ENCODE measurements around the gene TMEM91.
A peak's percentile ranks its signal among the peaks of the same experiment; 100 is the strongest.
"Not testable (repeated sequence)": the region's sequence is repeated elsewhere in the genome, so short reads cannot be mapped to it uniquely, and the experiment has no call there.

The TMEM91 gene

DNA sequence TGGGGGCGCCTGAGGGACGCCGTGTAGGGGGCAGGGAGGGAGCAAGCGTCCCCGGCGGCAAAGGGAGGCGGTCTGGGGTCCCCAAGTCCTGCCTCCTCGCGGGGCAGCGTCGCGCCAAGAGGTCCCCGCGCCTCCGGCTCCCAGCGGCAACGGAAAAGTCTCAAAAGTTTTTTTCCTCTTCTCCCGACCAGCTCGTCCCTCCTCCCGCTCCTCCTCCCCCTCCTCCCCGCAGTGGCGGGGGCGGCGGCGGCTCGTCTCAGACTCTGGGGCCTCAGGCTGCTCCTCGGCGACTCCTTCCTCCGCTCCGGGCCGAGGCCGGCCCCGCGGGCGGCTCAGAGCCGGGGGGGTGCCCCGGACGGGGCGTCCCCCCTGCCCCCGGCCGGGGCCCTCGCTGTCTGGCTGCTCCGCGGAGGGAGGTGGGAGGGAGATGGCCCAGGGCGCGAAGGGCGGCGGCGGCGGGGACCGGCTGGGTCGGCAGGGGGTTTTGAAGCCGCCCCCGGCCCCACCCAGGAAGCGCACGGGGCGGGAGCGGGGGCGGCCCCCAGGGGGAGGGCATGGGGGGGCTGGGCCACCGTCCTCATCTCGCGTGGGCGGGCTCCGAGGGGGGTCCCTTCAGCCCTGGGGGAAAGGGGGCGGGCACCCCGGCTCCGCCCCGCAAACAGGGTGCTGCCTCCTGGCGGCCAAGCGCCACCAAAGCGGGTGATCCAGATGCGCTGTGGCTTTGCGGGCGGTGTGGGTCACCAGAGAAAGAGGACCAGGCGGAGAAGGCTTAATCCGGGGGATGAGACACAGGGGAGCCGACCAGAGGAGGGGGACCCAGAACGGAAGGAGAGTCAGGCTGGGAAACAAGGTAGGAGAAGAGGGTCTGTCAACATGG is 22.6 kb upstream of the TMEM91 start, which contains the start of gene TGFB1:
Gene TGFB1, minus strand, starts transcription at position 457 of the 877 bp plus-strand sequence. CDS start 878 bp downstream, outside the sequence.
- peak in 1 of 2 experiments; percentile 22 for DNase-seq

DNA sequence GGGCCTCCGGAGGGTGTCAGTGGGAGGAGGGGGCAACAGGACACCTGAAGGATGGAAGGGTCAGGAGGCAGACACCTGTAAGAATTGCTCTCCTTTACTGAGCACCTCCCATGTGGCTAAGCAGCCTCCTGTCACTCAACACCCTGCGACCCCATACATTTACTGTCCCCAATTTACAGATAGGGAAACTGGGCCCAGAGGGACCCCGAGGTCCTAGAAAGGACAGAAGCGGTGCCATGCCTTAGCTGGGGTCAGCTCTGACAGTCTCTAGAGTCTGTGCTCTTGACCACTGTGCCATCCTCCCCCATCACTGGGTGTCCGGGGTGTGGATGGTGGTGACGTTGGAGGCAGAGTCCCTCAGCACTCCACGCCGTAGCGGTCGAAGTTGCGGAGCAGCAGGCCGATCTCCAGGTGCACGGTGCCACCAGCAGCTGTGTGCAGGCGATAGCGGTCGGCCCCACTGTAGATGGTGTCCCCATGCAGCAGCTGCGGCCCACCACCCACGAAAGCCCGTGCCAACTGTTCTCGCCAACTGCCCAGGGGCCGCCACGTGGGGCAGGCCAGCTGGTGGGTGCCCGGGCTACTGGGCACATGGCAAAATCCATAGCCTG is 21.9 kb upstream of the TMEM91 start:
- DNase-seq = no peak

DNA sequence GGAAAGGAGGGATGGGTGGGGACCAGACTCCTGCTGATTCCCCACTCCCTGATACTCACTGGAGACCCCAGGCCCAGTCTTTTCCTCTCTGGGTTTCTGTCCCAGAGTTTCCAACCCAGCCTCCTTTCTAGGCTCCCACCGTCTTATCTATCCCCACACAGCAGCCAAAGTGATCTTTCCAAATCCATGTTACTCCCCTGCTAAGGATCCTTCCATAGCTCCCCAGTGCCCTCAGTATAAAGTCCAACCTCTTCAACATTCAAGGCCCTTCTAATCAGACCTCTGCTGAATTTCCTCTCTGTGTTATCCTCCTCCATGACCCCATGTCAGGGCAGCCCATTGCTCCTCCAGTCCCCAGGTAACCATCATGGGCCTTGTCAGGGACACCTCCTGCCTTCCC is 21.3 kb upstream of the TMEM91 start:
- no peak for DNase-seq

DNA sequence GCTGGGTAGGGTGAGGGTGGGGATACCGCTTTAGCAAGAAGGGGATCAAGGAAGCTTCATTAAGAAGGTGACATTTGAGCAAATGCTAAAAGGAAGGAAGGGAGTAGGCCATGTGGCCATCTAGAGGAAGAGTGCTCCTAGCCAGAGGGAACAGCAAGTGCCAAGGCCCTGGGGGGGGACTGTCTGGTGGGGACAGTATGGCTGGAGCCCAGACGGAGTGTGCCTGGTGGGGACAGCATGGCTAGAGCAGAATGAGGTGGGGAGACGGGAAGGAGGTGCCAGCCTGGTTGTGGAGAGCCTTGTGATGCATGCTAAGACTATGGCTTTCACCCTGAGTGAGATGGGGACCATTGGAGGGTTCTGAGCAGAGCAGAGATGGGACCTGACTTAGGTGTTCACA is 20.5 kb upstream of the TMEM91 start:
- no peak for DNase-seq

DNA sequence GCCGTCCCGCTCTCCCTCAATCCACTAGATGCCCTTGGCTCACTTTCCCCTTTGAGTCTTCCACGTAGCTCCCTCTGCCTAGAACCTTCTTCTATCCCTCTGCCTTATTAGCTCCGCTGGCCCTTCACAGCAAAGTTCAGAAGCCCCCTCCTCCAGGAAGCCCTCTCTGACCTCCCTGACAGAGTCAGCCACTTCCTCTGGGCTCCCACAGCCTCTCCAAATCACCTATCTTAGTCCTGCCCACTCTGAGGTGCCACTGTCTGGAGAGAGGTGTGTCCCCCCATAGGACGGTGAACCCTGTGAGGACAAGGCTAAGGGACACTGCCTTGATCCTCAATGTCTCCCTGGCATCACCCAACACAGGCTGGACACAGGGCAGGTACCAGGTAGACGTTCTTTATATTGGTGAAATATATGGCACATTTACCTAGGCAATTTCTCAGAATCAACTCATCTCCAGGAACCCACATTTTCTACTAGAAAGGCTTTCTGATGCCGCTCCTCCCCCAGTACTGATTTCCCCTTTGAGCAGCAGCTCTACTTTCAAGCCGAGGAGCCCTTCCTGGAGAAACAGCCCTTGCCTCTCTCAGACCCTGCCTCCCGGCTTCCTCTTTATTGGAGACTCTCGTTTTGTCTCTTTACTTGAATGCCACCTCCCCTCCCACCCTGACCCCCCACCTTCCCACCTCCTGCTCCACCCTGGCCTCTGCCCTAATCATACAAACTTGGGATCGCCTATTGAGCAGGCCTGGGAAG is 19.2 kb upstream of the TMEM91 start:
- DNase-seq = no peak

DNA sequence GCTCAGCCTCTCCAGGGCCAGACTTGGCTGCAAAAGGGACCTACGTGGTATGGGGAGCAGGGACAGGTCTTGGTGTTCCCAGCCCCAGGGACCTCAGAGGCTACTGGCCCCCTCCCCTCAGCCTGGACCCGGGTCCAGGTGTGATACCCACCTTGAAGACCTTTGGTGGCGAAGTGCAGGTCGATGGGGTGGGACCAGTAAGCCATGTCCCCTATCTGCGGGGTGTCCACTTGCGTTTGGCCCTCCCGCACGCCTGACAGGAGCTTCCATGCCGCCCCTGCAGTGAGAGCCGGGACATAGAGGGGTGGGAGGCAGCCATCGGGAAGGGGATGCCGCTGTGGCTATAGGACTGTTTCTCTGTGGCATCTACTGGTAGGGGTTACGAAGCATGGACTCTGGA is 18.6 kb upstream of the TMEM91 start:
- DNase-seq = no peak

DNA sequence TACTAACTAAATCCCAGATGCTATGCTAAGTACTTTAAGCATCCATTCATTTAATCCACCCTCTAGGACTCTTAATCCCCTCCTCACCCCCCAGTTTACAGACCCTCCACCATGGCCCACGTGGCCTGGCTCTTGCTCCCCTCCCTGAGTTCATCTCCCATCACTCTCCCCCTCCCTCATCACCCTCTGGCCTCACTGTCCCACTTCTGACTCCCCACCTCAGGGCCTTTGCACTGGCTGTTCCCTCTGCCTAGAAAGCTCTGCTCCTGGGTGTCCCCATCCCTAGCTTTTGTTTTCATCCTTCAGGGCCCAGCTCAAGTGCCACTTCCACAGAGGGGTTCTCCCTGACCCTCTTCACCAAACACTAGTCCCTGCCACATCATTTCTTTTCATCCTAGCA is 16.6 kb upstream of the TMEM91 start:
- no peak for DNase-seq

DNA sequence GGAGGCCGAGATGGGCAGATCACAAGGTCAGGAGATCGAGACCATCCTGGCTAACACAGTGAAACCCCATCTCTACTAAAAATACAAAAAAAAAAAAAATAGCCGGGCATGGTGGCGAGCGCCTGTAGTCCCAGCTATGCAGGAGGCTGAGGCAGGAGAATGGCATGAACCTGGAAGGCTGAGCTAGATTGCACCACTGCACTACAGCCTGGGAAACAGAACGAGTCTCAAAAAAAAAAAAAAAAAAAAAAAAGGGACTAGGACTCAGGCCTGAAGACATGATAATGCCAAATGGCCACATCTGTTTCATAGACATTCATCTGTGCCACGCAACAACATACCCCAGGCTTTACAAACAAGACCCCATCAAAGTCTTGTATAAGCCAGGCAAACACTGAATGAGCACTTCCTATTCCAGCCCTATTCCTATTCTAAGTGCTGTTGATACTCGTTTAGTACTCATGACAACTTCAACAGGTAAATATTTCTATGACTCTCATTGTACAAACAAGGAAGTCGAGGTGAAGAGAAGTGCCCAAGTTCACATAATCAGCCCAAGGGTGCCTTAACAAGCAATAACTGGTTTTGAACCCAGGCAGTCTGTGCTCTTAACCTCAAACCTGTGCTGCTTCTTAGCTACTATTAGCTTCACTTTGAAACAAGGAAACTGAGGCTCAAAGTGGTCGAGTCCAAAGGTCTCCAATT is 14.0 kb upstream of the TMEM91 start:
- DNase-seq = no peak

DNA sequence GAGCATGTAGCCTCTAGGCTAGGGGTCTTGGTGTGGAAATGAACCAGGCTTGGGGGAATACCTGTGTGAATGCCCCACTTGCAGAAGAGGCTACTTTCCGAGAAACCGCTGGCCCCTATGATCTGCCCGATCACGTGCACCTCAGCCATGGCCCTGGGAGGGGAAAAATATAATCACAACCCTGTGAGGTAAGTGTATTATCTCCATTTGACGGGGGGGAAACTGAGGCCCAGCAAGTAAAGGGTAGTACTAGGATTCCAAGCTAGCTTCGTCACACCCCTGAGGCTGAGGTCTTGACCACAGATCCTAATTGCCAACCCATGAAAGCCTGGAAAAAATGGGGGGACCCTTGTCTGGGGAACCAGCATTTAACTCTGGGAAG is 13.0 kb upstream of the TMEM91 start:
- DNase-seq = no peak

DNA sequence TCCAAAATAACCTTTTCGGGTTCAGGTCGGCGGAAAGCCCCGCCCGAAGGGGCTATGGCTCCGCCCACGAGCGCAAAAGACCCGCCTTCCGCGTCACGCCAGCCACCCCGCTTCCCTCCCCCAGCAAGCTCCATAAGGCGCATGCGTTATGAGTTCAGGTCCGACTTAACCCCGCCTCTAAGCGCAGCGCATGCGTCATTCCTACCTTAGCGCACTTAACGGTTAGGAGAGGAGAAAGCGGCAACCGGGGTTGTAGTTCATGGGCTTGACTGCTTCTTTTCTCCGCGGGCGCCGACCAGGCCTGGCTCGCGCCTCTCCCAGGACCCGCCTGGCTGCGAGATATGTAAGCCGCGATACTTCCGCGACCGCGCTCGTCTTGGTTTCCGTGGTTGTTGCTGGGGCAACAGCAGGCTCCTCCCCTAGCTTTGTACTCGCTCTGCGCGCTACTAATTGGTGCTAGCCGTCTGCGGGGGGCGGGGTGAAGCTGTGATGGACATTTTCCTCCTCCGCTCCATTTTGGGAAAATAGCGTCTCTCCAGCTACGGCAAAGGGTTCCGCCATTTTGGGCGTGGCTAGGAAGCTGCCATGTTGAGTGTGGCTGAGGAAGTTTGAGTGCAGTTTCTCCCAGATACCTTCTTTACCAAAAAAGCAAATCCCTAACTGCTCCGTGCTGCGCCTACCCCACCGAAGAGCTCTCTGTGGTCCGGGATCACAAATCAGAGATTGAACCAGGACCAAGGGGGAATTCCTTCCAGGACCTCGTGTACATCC is 12.4 kb upstream of the TMEM91 start, which contains the start of gene B9D2:
Gene B9D2, minus strand, starts transcription at position 397 of the 771 bp plus-strand sequence. CDS start 630 bp downstream, outside the sequence.
- peak; percentile 98 to 99 for DNase-seq

DNA sequence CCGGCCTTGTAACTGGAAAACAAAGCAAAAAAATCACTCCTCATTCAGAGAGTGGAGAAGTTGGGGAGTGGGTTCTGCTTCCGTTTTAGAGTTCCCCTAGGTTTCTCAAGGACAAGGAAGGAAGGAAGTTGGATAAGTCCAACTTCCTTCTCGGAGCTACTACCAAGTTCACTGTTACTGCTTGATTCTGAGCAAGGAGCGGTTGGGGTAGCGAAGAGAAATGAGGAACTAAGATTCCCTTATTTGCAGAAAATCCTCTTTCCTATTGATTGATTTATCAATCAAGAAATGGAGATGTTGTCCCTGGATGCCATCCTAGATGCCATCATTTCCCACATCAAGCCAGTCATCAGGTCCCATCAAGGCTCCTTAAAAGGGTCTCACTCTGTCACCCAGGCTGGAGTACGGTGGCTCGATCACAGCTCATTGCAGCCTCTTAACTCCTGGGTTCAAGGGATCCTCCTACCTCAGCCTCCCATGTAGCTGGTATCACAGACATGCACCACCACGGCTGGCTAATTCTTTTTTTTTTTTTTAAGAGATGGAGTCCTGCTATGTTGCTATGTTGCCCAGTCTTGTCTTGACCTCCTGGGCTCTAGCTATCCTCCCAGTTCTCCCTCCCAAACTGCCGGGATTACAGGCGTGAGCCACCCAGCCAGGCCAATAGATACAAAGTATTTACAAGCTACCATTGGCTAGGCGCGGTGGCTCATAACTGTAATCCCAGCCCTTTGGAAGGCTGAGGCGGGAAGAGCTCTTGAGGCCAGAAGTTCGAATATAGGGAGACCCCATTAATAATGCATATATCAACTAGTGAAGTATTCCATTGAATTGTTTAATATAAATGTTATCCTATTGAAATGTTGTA is 11.6 kb upstream of the TMEM91 start:
- DNase-seq = no peak

DNA sequence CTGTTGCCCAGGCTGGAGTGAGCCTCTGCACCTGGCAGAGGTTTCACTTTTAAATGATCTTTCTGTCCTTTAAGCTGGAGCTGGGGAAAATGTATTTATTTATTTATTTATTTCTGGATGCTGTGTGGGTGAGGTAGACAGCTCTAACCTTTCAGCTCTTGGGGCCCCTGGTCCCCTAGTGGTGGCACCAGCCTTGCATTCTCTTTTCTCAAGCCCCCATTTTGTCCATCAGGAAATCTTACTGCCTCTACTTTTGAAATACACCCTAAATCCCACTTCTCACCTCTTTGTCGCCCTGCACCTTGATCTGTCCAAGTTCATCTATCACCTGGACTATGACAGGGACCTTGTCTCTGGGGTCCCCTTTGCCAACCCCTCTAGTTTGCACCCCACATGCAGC is 10.2 kb upstream of the TMEM91 start:
- DNase-seq = no peak

DNA sequence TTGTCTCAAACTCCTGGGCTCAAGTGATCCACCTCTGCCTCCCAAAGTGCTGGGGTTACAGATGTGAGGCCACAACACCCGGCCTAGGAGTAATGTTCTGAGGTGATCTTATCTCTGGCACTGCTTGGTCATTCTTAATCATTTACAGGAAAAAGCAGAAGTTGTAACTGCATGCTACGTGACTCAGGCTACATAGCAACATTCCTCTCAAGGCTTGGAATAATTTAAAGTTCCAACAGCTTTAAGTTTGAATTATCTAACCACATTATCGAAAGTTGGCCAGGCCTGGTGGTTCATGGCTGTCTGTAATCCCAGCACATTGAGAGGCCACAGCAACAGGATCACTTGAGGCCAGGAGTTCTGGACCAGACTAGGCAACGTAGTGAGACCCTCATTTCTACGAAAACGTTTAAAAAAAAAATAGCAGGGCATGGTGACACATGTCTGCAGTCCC is 8.5 kb upstream of the TMEM91 start:
- no peak for DNase-seq

DNA sequence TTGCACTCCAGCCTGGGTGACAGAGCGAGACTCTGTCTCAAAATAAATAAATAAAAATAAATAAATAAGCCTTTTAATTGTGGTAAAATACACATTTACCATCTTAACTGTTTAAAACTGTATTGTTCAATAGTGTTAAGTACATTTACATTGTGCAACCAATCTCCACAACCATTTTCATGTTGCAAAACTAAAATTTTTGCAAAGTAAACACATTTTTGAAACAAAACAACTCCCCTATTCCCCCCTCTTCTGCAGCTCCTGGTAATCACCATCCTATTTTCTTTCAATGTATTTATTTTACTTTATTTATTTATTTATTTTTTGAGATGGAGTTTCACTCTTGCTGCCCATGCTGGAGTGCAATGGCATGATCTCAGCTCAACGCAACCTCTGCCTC is 6.6 kb upstream of the TMEM91 start:
- no peak for DNase-seq

DNA sequence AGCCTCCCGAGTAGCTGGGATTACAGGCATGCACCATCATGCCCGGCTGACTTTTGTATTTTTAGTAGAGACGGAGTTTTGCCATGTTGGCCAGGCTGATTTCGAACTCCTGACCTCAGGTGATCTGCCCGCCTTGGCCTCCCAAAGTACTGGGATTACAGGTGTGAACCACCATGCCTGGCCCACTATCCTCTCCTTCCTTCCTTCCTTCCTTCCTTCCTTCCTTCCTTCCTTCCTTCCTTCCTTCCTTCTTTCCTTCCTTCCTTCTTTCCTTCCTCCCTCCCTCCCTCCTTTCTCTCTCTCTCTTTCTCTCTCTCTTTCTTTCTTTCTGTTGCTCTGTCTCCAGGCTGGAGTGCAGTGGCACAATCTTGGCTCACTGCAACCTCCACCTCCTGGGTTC is 5.2 kb upstream of the TMEM91 start:
- DNase-seq = not testable (repeated sequence)

DNA sequence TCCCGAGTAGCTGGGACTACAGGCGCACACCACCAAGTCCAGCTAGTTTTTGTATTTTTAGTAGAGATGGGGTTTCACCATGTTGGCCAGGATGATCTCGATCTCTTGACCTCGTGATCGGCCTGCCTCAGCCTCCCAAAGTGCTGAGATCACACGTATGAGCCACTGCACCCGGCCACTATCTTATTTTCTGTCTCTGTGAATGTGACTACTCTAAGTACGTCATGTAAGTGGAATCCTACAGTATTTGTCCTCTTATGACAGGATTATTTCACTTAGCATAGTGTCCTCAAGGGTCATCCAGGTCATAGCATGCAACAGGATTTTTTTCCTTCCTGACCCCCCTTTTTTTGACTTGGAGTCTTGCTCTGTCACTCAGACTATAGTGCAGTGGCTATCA is 4.8 kb upstream of the TMEM91 start:
- DNase-seq = no peak

DNA sequence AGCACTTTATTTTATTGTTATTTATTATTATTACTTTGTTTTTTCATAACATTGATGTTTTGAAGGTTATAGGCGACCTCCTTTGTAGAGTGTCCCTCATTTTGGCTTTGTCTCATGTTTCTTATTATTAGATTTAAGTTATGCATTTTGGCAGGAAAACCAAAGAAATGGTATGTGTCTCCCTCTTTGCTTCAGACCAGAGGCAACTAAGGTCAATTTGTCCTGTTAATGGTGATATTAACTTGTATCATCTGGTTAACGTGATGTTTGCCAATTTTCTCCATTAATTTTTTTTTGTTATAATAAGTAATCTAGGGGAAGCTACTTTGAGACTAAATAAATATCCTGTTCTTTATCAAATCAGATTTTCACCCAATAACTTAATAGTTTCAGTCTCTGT is 3.8 kb upstream of the TMEM91 start:
- DNase-seq = no peak

DNA sequence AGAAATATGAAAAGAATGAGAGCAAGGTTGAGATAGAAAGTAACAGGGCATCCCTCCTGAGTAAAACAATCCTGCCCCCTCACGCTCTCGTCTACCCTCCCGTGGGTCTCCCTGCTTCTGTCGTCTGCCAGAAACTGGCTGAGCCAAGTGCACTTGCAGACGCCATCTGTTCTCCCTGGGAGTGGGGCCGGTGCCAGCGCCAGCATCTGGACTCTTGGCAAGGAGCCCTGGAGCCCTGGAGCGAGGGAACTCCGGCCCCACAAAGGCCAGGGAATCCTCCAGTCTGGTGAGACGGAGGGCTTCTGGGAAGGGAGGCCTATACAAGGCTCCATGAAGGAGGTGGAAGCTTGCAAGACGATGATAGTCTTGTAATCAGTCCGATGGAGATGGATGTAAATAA is 2.3 kb upstream of the TMEM91 start:
- DNase-seq = peak; percentile 95 to 99

DNA sequence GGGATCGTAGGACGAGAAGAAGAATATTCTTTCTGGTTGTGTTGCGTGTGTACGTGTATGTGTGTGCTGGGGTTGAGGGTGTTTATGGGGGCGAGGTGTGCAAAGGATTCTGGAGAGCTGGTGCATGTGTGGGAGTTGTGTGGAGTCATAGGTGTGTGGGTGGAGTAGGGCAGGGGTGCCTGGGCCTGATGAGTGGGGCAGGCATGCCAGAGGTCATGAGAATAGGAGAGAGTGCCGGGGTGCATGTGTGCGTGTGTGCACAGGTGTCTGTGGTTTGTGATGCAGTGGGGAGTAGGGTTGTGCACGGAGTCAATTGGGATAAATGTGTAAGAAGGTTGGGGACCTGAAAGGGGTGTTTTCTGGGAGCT is 649 bp downstream of the TMEM91 start:
- DNase-seq = no peak

DNA sequence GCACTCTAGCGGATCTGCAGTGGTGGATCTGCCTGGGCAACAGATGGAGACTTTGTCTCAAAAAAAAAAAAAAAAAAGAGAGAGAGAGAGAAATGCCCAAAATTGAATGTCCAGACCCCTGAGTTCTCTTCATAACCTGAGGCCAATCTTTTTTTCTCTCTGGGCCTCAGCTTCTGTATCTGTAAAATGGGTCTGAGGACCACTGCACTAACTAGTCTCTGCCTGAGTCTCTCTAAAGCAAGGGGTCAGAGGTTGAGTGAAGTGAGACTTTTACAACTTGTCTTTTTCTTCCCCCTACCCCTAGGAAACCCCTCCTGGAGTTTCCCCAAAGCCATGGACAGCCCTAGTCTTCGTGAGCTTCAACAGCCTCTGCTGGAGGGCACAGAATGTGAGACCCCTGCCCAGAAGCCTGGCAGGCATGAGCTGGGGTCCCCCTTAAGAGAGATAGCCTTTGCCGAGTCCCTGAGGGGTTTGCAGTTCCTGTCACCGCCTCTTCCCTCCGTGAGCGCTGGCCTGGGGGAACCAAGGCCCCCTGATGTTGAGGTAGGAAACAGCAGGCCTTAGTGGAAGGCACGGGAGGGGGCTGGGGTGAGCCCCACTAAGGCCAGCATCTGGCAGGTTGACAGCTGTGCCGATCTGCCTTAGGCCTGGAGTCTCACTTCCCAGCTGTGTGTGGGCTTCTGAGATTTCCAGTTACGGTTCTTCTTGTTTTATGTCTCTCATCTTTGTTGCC is 1.8 kb downstream of the TMEM91 start:
- no peak for DNase-seq
